Left colon (tissue), 2 donors: ENCODE data around the gene RUNX1. TPM values are rescaled to one million over a fixed set of nuclear protein-coding genes. Genes with fewer than 3 reads are reported as not detected.
A peak's percentile ranks its signal among the peaks of the same experiment; 100 is the strongest.
"Not testable (repeated sequence)": the region's sequence is repeated elsewhere in the genome, so short reads cannot be mapped to it uniquely, and the experiment has no call there.

Experiments used
- ATAC-seq: fragments of 200-7000 bp; cut with Tn5 transposase; one replicate; pipeline ENCODE4 v1.9.1; 2020; ENCODE audit warnings: mild to moderate bottlenecking, moderate library complexity
- DNase-seq, 2 donors: peaks; one replicate each; pipeline ENCODE4 v3.0.0-alpha.2; 2020
- intact Hi-C, 2 donors: fragments of 100-400 bp; cut with DNase I in 1 of 2; cut with micrococcal nuclease in 1 of 2; formaldehyde crosslinking; loops; one replicate each; pipeline versions ENCODE4 v1.11.2 to v1.14.0; 2022; cut with DNase I, micrococcal nuclease
- total RNA-seq, 2 donors: library from RNA; stranded (reverse); fragmentation: NEBNext Ultra II Directional; extraction: Animal tissue kit (Norgen Biotek cat#: 25700); gene quantifications; one replicate each; pipeline ENCODE4 v1.2.1, GENCODE V29; 2021
- donor health status: DM: no; HTN: no; CAD: no.
- donor health status: DM: yes; HTN: yes; CAD: no.

RUNX1 gene
- total RNA-seq, 2 donors from 2014 or later, result 17.7 to 25.8 TPM

GRCh38 chr21:34818662-34819158, 230.4 kb downstream of the RUNX1 start:
- peak; percentile 7 for ATAC-seq

DNA sequence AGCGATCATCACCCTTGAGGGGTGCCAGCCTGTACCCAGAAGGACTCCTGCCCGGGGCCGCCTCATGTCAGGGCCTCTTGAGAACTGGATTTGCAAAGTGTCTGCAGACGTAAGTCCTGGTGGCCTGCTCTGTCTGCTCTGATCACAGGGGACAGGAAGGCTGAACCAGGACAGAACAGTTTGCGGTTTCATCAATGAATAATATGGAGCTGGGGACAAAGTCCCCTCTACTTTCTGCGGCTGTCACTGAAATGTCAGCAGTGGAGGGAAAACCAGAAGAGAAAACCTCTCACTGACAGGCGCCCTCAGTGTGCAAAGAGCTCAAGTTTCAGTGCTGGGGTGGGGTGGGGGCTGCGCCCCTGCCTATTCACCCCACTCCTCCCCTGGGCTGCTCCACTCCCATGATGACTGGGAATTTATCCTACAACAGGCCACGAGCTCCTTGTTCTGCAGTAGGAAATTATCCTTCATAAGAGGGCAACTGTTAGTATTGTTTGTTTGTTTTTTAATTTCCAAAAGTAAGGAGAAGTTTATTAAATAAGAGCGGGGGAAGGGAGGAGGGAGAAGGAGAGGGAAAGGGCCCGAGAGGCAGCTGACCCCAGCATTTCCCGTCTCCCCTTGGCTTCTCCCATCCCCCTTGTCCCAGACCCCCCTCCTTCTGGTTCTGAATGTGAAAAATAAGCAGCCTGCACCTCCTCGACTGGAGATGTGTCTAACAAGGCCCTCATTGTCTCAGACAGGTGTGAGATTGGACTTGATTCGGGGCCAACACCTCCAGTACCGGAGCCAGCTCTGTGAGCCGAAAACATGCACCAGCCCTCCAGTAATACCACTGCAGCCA, 231.1 kb downstream of the RUNX1 start:
- no peak for DNase-seq
- peak; percentile 50 for ATAC-seq

More at GRCh38 chr21:34818662-34819158, 230.4 kb downstream of the RUNX1 start:
- intact Hi-C loops, result no loop called here
- DNase-seq, result no peak

DNA sequence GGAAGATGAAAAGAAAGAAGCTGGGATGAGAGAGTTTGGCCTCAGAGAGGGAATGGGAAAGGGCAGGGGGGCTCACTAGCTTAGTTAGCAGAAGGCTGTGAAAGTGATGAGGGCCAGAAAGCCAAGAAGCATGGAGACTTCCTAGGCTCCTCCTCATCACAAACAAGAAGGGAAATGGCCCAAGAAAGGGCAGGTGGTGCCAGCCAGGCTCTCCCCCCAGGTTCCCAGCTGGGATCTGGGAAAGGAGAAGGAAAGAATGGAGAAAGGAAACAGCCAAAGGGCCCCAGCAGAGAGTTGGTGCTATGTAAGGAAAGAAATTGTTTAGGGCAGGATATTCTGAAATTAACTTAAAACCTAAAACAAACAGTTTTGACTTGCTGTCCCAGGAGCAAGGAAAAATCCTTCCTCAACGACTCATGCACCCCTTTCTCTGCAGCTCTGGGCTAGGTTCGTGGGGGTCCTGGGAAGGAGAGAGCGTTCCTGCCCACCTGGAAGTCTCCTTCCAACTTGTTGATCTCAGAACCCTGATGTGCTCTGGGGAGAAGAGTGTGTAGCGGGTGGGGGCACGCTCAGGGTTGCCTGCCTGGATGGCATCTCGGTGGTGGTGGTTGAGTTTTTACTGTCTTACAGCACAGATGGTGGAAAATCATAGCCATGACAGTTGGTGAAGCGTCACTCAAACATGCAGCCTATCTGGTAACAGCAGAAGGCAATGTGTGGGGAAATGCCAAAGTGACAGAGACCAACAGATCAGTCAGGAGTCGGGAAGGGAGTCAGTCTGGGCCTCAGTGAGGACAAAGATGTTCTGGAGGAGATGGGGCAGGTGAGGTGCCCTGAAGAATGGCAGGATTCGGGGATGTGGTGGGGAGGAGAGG, 233.0 kb downstream of the RUNX1 start:
- intact Hi-C loops, result no loop called here
- DNase-seq, result no peak
- ATAC-seq, result no peak

More for the DNA sequence above, 231.1 kb downstream of the RUNX1 start:
- intact Hi-C loops, result no loop called here

DNA sequence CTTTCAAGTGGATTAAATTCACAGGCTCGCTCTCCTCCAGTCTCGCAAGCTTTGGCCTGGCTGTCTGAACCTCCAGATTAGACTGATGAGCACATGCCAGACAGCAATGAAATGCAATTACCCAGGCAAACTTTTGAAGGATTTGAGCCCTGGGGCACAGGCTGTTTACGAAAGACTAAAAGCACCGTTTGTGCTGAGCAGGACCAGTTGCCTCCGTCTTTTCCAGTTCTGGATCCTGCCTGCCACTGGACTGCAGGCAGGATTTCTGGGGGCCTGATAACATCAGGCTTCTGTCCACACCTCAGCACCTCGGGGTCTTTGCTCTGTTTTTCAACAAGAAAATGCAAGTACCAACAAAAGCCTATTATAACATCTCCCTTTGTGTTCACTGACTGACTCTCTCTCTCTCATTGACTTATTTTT, 234.6 kb downstream of the RUNX1 start:
- intact Hi-C loops, result no loop called here
- no peak for ATAC-seq
- no peak for DNase-seq

DNA sequence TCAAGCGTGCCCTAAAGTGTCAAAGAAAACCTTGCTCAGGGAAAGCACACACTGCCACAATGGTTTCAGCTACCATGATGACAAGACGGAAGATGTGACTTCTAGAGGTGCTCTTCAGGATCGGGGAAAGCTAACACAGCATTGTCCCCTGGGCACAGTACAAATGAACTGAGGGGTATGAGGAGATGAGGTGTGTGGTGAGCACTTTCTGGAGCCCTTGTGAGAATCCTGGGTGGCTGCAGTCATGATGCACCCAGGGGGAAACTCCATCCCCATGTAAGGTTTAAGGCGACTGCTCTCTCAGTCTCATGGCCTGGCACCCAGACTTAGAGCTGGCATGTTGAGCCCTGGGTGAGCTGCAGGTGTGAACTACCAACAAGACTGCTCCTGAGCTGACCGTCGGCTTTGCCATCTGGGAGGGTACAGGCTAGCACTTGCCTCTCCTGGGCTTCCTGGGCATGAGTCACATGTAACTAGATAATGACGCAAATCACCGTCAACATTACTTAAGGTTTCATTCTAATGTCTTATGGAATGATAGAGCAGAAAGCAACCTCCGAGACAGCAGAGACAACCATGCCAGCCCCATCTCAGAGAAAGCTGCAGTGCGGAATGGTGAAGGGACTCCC, 235.7 kb downstream of the RUNX1 start:
- DNase-seq, result no peak
- intact Hi-C loops, result no loop called here
- no peak for ATAC-seq

GRCh38 chr21:34812504-34813265, 236.4 kb downstream of the RUNX1 start:
- no peak for DNase-seq
- intact Hi-C loops, result no loop called here
- peak; percentile 39 for ATAC-seq

- ATAC-seq (peak; percentile 86), DNase-seq (no peak)
- intact Hi-C loops, result no loop called here
Observed at GRCh38 chr21:34811368-34811767, 237.7 kb downstream of the RUNX1 start.

DNA sequence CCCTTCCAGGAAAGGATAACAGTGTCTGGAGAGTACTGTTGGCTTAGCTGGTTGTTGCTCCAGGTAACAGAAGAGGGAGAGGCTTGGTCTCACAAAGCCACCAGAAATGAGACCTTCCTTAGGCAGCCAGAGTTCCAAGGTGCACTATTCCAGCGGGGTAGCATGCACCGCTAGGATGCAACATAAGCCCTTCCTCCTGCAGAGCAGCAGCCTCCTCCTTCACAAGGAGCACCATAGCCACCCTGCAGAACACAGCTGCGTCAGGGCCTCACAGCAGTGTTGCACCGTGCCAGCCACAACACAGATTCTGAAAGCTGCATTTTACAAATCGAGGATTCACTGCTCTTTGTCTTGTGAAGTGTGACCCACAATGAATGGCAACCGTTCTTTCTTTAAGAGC, 238.3 kb downstream of the RUNX1 start:
- intact Hi-C loops, result no loop called here
- DNase-seq (no peak), ATAC-seq (no peak)

DNA sequence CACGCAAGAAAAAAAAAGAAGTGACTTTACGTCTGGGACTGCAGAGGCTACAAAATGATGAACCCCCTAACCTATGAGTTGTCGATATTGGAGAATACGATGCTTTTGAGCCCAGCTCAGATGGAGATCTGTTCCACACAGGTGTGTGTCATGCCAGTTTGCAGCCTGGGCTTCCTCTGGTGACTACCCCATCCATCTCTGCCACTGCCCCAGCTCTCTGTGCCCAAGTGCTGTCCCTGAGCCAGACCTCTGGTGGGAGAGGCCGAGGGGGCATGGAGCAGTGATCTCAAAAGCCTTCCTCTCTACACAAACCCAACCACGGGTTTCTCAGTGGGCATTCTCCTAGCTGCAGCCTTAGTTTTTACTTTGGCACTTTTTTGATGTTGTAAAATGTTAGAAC, 239.3 kb downstream of the RUNX1 start:
- no peak for ATAC-seq
- intact Hi-C loops, result no loop called here
- DNase-seq, result no peak

DNA sequence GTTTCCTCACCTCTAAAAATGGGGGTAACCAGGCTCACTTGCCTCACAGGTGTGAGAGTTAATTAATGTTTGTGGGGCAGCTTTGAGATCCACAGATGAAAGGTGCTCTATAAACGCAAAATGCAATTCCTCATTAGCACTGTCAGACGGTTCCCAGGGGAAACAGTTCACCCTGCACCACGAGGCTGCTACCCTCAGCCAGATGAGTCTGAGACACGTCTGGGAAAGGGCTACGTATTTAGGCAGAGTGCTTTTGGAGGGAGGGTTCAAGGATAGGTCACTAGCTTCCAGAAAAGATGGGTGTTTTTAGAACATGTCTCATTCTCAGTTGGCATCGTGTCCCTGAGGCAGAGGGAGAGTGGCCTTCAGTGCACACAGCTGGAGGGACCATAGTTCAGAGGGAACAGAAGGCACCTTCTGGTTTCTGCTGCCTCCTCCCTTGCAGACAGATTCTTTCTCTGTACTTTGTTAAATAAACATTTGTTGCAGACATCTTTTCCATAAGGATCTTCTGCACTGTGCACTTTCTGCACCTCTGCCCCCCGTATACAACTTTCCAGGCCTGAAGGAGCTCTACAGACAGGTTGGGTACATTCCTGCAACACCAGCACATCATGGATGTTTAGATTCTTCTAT, 240.4 kb downstream of the RUNX1 start:
- ATAC-seq, result no peak
- no peak for DNase-seq
- intact Hi-C loops, result no loop called here

GRCh38 chr21:34807881-34808568, 241.1 kb downstream of the RUNX1 start:
- intact Hi-C loops, result no loop called here
- DNase-seq (no peak), ATAC-seq (no peak)

DNA sequence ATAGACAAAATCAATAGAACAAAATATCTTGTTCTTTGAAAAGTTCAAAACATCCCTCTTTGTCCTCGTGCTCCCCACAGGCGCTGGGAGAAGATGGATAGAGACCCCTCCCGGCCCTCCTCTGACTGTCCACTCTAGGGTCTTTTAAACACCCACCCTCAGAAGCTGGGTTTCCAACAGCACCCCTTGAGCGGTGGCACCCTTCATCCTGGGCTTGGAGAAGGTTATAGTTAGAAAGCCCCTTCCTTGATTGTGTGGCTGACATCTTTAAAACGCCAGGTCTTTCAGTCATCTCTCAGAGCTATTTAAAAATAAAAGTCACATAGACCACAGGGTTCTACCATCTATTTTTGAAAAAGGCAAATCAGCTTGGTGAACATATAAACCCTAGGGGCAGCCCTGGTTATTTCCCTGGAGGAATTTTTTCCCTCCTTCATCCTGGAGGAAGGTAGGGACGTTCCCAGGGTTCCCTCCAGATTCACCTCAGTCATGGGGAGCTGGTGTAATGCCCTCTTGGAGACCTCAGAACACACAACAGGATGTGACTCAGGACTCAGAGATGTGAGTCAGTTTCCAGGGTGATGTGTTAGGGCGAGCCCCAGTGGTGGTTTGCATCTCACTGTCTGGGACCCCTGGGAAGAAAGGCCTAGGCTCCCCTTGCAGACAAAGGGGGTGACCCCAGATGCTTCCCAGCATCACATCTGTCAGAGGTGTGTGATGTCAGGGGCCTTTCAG, 241.8 kb downstream of the RUNX1 start:
- ATAC-seq (no peak), DNase-seq (no peak)
- intact Hi-C loops, result no loop called here

GRCh38 chr21:34806423-34806822, 242.7 kb downstream of the RUNX1 start:
- DNase-seq (no peak), ATAC-seq (no peak)
- intact Hi-C loops, result no loop called here

GRCh38 chr21:34805157-34805556, 243.9 kb downstream of the RUNX1 start:
- no peak for DNase-seq
- intact Hi-C loops, result no loop called here
- ATAC-seq, result no peak

DNA sequence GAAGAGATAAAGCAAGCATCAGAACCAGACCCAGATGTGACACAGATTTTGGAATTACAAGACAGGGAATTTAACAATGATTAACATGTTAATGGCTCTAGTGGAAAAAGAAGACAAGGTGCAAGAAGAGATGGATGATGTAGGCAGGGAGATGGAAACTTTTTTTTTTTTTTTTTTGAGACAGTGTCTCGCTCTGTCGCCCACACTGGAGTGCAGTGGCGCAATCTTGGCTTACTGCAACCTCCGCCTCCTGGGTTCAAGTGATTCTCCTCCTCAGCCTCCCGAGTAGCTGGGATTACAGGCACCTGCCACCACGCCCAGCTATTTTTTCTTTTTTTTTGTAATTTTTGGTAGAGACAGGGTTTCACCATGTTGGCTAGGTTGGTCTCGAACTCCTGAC, 244.5 kb downstream of the RUNX1 start:
- intact Hi-C loops, ATAC-seq: not testable (repeated sequence)

GRCh38 chr21:34803782-34804370, 245.2 kb downstream of the RUNX1 start:
- intact Hi-C loops, result no loop called here
- DNase-seq (no peak), ATAC-seq (no peak)

More for the DNA sequence above, 244.5 kb downstream of the RUNX1 start:
- DNase-seq, result not testable (repeated sequence)
